ENCODE measurements around the gene TDRD9. TPM values are rescaled to one million over a fixed set of nuclear protein-coding genes. Genes with fewer than 3 reads are reported as not detected.

Gene TDRD9
- total RNA-seq, 1 donor from 2014 or later, result 0.19 TPM

- Mint-ChIP-seq H3K36me3 (ENCODE audit: low read depth) (no peaks in the 10 kb centered on the region), H3K9me3 (no peaks in the 10 kb centered on the region), H3K27ac (no peak overlapping the region), H3K27me3 (peaks cover 9% of the 10 kb centered on the region), H3K4me1 (peaks cover 13% of the 10 kb centered on the region), H3K4me3 (no peak overlapping the region)
- DNase-seq, result no peak
- intact Hi-C loops (cut with micrococcal nuclease), result no loop called here
Measured at GRCh38 chr14:104080376-104081260, 152.4 kb downstream of the TDRD9 start.

- no peaks in the 10 kb centered on the region for H3K9me3 Mint-ChIP-seq
- H3K27ac Mint-ChIP-seq, result no peak overlapping the region
- no peaks in the 10 kb centered on the region for H3K36me3 Mint-ChIP-seq (ENCODE audit: low read depth)
- no peak overlapping the region for H3K4me3 Mint-ChIP-seq
- intact Hi-C loops (cut with micrococcal nuclease), result no loop called here
- peaks cover 13% of the 10 kb centered on the region for H3K4me1 Mint-ChIP-seq
- DNase-seq, result no peak
- peaks cover 7% of the 10 kb centered on the region for H3K27me3 Mint-ChIP-seq
Measured at GRCh38 chr14:104081261-104081835, 153.1 kb downstream of the TDRD9 start.

GRCh38 chr14:104081951-104082464, 153.8 kb downstream of the TDRD9 start:
- intact Hi-C loops (cut with micrococcal nuclease), result no loop called here
- Mint-ChIP-seq H3K4me1 (peaks cover 9% of the 10 kb centered on the region), H3K27me3 (peaks cover 4% of the 10 kb centered on the region), H3K9me3 (no peaks in the 10 kb centered on the region), H3K27ac (no peak overlapping the region), H3K36me3 (ENCODE audit: low read depth) (no peaks in the 10 kb centered on the region), H3K4me3 (no peak overlapping the region)
- no peak for DNase-seq

DNA sequence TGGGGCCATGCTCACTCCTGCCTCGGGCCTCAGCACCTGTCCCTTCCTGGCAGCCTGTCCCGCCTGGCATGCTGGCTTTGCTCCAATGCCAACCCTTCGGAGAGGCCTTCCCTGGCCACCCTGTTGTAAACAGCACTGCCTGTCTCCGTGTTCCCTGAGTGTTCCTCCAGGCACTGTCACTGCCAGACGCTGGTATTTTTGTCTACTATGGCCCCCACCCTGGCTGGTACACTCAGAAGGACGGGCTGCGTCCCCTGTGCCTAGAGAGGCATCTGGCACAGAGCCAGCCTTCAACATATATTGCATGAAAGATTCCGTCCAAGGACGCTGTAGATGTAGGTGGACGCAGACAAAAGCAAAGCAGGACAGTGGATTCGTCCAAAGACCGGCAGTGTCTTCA, 154.6 kb downstream of the TDRD9 start:
- Mint-ChIP-seq H3K36me3 (ENCODE audit: low read depth) (no peaks in the 10 kb centered on the region), H3K4me3 (no peak overlapping the region), H3K9me3 (no peaks in the 10 kb centered on the region), H3K27ac (no peak overlapping the region), H3K27me3 (peaks cover 4% of the 10 kb centered on the region), H3K4me1 (peaks cover 7% of the 10 kb centered on the region)
- intact Hi-C loops (cut with micrococcal nuclease), result no loop called here
- DNase-seq, result no peak

GRCh38 chr14:104084251-104085002, 156.2 kb downstream of the TDRD9 start:
- H3K27ac Mint-ChIP-seq, result no peak overlapping the region

GRCh38 chr14:104085032-104085888, 157.0 kb downstream of the TDRD9 start, which contains the start of gene ASPG:
Gene ASPG, plus strand, starts transcription at chr14:104085700. Its CDS starts 71 bp downstream, at chr14:104085771.
- no peaks in the 10 kb centered on the region for H3K9me3 Mint-ChIP-seq
- H3K27me3 Mint-ChIP-seq, result peaks cover 4% of the 10 kb centered on the region
- intact Hi-C loops (cut with micrococcal nuclease), result no loop called here
- no peak within 1 kb of the TSS for H3K27ac Mint-ChIP-seq
- H3K4me3 Mint-ChIP-seq, result no peak within 1 kb of the TSS
- DNase-seq, result no peak
- H3K36me3 Mint-ChIP-seq (ENCODE audit: low read depth), result no peaks in the 10 kb centered on the region
- no peaks in the 10 kb centered on the region for H3K4me1 Mint-ChIP-seq

More at GRCh38 chr14:104084251-104085002, 156.2 kb downstream of the TDRD9 start:
- H3K36me3 Mint-ChIP-seq (ENCODE audit: low read depth), result no peaks in the 10 kb centered on the region
- intact Hi-C loops (cut with micrococcal nuclease), result no loop called here
- no peaks in the 10 kb centered on the region for H3K9me3 Mint-ChIP-seq
- DNase-seq, result no peak
- peaks cover 4% of the 10 kb centered on the region for H3K27me3 Mint-ChIP-seq
- no peak overlapping the region for H3K4me3 Mint-ChIP-seq
- no peaks in the 10 kb centered on the region for H3K4me1 Mint-ChIP-seq

DNA sequence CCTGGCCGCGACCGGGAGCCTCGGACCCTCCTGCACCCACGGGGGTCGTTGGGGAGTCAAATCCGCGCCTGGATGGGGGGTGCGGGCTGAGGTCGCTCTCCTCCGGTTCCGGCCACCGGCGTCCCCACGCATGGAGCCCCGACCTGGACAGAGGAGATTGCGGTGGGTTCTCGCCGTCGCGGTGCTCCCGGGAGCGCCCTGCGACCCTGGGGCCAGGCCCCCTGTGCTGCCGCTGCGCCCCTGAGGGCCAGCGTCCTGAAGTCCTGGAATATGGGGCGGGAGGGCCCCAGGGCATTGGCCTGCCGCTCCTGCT, 157.6 kb downstream of the TDRD9 start:
- DNase-seq, result no peak
- H3K36me3 Mint-ChIP-seq (ENCODE audit: low read depth), result no peaks in the 10 kb centered on the region

DNA sequence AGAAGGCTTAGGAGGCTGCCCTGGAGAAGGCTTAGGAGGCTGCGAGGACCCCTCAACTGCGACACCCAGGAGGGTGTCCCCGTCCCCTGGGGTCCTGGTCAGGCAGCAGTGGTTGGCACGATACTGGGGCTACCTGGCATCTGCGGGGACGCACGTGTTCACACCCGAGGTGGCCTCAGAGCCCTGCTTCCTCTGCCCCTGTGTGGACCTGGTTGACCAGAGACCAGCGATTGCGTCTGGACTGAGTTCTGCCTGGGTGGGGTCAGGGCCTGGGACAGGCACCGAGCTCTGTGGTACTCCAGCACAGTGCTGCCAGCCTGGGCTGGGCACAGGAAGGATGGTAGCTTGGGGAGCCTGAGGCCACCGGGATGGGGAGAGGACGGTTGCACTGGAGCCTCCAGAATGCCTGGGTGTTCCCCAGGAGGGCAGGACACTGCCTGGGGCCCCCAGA, 158.0 kb downstream of the TDRD9 start:
- no peak for DNase-seq
- Mint-ChIP-seq H3K27me3 (peaks cover 4% of the 10 kb centered on the region), H3K36me3 (ENCODE audit: low read depth) (no peaks in the 10 kb centered on the region), H3K27ac (no peak overlapping the region), H3K4me1 (no peaks in the 10 kb centered on the region), H3K4me3 (no peak overlapping the region), H3K9me3 (no peaks in the 10 kb centered on the region)
- intact Hi-C loops (cut with micrococcal nuclease), result no loop called here

More for the DNA sequence above, 157.6 kb downstream of the TDRD9 start:
- Mint-ChIP-seq H3K27me3 (peaks cover 4% of the 10 kb centered on the region), H3K4me1 (no peaks in the 10 kb centered on the region), H3K9me3 (no peaks in the 10 kb centered on the region), H3K4me3 (no peak overlapping the region), H3K27ac (no peak overlapping the region)
- intact Hi-C loops (cut with micrococcal nuclease), result no loop called here

DNA sequence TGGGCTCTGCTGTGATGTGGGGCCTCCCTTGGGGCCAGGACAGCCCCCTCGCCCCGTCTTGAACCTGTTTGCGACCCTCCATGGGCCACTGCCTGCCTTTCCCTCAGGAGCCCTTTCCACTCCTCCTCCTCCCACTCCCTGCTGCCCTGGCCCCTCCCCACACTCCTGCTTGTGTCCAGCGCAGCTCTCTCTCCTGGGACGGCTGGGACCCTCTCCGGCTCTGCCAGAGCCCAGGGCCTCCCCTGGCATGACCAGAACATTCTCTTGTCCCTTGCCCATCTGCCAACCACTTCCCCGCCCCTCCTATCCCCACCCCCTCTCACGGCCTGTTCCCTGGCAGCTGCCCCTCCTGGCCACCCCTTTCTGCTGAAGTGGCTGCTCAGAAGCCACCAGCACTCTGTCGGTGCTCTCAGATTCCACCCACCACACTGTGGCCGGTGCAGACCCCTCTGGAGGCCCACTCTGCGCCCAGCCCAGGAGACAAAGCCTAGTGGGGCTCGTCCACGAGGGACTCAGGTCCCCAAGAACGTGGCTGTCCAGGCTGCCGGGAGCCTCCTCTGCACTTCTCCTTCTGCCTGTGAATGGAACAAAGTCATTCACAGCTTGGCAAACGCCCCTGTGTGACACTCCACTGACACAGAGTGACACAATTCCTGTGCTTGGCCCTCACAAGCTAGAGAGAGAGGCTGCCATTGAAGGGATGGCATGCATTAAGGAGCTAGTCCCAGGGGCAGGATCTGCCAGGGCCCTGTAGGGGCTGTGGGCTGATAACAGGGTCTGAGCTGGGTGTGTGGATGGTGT, 158.6 kb downstream of the TDRD9 start:
- no peak for DNase-seq
- H3K9me3 Mint-ChIP-seq, result no peaks in the 10 kb centered on the region
- intact Hi-C loops (cut with micrococcal nuclease), result no loop called here
- H3K36me3 Mint-ChIP-seq (ENCODE audit: low read depth), result no peaks in the 10 kb centered on the region
- H3K27me3 Mint-ChIP-seq, result peaks cover 4% of the 10 kb centered on the region
- no peak overlapping the region for H3K4me3 Mint-ChIP-seq
- no peak overlapping the region for H3K27ac Mint-ChIP-seq
- no peaks in the 10 kb centered on the region for H3K4me1 Mint-ChIP-seq

DNA sequence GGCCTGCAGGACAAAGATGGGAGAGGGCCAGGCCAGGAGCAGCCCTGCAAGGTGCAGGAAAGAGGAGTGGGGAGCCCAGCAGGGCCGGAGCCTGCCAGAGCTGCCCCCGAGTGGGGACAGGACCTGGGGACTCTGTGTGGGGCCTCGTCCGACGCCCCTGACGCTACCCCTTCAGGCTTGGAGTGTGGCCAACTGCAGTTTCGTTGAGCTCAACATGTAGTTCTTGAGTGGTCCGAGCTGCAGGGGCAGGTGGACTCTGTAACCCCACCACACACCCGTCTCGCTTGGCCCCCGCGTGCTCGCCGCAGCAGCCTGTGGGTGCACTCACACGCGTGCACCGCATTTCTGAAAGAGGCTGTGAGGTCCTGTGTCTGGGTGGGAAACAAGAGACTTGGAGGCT, 159.2 kb downstream of the TDRD9 start:
- Mint-ChIP-seq H3K27me3 (peaks cover 4% of the 10 kb centered on the region), H3K4me1 (no peaks in the 10 kb centered on the region), H3K36me3 (ENCODE audit: low read depth) (no peaks in the 10 kb centered on the region), H3K27ac (no peak overlapping the region), H3K4me3 (no peak overlapping the region), H3K9me3 (no peaks in the 10 kb centered on the region)
- no peak for DNase-seq
- intact Hi-C loops (cut with micrococcal nuclease), result no loop called here

DNA sequence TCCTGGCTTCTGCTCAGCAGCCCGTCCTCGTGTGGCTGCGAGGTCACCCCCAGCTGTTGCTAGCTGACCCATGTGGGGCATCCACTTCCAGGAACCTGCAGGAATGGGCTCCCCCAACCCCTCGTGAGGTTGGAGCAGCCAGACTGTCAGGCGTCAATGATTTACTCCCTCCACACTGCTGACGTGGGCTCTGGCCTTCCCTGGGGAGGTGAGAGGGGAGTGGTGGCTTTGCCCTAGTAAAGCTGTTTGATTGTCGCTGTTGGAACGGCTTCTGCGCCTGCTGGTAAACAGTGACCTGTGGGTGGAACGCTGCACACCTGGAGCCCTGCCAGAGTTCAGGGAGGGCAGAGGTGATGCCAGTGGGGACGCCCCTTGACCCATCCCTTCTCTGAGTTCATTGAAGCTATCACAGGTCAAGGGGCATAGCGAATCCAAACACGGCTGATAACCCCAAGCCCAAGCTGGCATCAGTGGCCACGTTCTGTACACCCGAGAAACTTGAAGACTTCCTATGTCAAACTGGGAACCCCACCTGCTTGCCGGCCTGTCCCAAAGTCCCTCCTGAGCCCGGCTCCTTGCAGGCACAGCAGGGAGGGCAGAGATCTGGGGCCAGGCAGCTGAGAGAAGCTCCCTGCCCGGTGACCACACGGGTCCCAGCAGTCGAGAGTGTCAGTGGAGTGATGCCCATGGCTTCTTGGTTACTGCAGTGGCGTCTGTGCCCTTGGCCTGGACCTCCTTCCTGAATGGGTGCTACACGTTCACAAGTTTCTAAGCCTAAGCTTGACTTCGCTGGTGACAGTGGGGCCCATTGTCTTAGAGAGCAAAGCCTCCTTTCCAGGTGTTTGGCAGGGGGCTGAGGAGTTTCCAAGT, 160.0 kb downstream of the TDRD9 start:
- intact Hi-C loops (cut with micrococcal nuclease), result no loop called here
- H3K4me3 Mint-ChIP-seq, result no peak overlapping the region
- no peak for DNase-seq
- no peaks in the 10 kb centered on the region for H3K4me1 Mint-ChIP-seq
- H3K27ac Mint-ChIP-seq, result no peak overlapping the region
- peaks cover 4% of the 10 kb centered on the region for H3K27me3 Mint-ChIP-seq
- no peaks in the 10 kb centered on the region for H3K9me3 Mint-ChIP-seq
- no peaks in the 10 kb centered on the region for H3K36me3 Mint-ChIP-seq (ENCODE audit: low read depth)
